GM19463 (cell line): ENCODE measurements around the gene ROBO2.

ENCODE experiments used
- ATAC-seq: cut with Tn5 transposase; IDR thresholded peaks from one replicate; pipeline ENCODE4 v1.9.1; 2021; ENCODE audit warnings: mild to moderate bottlenecking, moderate library complexity; ENCODE audit not compliant: unreplicated experiment

Gene ROBO2

DNA sequence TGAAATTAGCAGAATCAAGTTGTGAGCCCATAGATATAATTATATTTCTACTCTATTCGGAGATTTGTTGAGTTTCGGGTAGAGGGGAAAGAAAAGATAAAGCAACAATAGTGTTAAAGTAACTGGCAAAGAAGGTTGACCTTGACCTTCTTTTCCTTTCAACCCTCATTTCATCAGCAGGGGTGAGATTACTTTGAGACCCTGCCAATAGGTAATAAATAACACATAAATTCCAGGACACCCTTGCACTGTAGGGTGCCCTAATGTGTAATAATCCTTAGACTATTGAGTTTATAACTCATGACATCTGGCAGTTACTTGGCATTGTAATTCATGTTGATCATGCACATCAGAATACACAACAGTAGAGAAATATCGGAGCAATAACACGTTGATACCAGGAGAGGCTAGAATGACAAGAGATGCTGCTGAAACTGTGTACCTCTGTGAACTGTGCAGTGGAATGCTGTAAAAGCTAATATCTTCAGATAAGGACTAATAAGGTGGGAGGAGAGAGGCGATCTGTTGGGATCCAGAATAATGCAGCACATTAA is 426.7 kb downstream of the ROBO2 start:
- ATAC-seq = no peak

DNA sequence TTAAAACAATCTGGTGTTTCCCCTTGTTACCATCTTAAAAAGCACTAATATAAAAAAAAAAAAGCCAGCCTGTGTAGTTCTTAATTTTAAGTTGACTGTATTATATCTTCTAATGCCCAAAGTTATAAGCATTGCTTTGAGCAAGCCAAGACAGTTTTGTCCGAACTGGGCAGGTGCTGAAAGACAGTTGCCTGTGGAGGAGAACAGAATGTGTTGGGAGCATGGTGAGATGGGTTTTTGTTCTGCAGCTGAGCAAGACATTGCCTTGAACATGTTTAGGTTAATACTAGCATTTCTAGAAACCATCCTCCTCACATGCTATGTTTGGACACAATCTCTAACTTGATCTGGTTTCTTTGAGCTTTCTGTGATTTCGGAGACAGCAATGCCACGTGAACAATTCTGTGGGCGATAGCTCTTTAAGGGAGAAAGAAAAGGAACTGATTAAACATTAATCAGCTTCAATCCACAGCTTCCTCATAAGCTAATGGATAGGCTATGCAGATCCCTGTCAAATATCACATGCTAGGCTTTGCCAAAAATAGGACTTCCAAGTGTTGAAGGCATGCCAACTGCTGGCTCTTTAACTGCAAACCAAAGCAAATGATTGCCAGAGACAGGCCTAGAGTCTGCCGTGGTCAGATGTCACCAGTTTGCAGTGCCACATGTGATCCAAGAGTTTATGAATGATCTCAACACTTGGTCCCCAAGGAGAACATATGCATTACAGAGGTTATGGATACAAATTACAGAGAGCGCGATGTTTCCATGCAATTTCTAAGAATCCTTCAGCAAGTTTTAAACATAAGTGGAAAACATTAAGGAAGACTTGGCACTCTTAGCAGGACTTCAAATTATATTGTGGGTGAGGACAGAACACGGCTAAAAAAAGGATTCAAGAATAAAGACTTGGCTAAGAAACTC is 428.1 kb downstream of the ROBO2 start:
- no peak for ATAC-seq

GRCh38 chr3:77468626-77469020 is 428.7 kb downstream of the ROBO2 start:
- no peak for ATAC-seq

GRCh38 chr3:77475507-77475906 is 435.6 kb downstream of the ROBO2 start:
- ATAC-seq = no peak

GRCh38 chr3:77479021-77479420 is 439.1 kb downstream of the ROBO2 start:
- ATAC-seq = no peak

GRCh38 chr3:77489216-77489615 is 449.3 kb downstream of the ROBO2 start:
- no peak for ATAC-seq

DNA sequence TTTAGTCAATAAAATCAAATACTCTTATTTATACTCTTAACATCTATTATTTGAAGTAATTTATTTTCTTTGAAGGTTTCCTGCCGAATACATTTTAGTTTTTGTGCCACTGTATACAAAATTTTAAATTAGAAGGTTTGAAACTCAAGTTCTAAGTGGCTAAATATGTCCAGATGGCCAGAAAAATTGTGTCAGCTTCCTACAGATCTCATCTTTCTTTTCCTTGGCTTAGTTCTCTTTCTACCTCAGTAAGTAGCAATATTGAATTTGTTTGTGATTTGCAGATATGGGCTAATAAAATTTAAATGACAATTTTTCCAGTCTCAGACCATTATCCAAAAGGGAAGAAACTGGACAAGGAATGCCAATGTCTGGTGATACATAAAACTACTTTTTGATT is 452.1 kb downstream of the ROBO2 start:
- ATAC-seq = no peak

- no peak for ATAC-seq
These were observed 460.8 kb downstream of the ROBO2 start for GRCh38 chr3:77500721-77501120.

GRCh38 chr3:77506384-77506783 is 466.5 kb downstream of the ROBO2 start:
- no peak for ATAC-seq

- ATAC-seq = no peak
These were observed 473.6 kb downstream of the ROBO2 start for GRCh38 chr3:77513542-77513941.

DNA sequence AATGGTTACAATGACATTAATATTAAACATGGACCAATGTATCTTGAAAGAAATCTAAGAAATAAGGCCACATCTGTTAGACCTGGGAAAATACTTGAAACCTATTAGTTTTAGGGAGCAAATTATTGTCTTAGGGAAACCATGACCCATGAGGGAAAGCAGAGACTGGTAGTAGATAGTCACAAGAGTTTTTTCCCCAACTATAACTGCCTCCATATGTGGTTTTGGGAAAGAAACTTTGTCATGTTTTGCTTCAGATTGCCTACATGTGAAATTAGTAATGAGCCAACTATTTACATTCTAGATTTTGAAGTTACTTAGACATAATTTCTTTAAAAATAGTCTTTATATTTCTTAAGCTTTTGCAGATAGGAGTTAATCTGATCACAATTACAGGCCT is 474.9 kb downstream of the ROBO2 start:
- ATAC-seq = no peak

GRCh38 chr3:77524463-77524862 is 484.6 kb downstream of the ROBO2 start:
- ATAC-seq = no peak

- no peak for ATAC-seq
These were observed 485.2 kb downstream of the ROBO2 start for GRCh38 chr3:77524946-77525682.

- no peak for ATAC-seq
These were observed 486.7 kb downstream of the ROBO2 start for GRCh38 chr3:77526573-77527113.

DNA sequence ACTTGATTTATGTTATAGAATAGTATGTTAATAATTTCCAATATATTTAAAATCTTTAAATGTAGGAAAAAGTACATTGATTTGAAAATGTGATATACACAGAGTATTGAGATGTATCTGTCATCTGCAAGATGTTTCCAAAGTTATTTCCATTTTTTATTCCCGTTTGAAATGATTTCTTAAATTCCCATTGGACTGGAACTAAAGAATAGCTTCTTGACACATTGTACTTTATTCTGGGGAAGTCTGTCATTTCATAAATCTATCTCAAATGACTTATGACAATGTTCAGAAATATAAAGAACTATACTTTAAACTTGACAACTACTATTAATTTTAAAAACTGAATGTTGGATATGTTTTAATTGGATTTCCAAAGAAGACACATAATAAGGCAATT is 489.6 kb downstream of the ROBO2 start:
- ATAC-seq = no peak

GRCh38 chr3:77530870-77531269 is 491.0 kb downstream of the ROBO2 start:
- no peak for ATAC-seq

DNA sequence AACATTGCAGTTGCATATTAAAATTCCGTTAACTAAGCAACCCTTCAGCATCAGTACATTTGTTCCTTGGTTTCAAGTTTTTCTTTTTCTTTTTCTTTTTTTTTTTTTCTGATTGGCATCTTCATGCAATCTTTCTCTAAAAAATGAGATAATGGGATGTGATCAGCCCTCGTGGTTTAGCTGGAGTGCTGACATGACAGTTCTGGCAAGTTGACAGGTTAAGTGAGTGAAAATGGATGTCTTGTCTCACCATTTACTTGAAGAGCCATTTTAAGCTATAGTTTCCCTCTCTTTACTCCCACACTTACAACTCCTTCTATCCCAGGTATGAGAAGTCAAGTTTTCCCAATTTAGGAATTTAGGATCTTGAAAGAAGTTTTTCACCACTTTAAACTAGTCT is 495.2 kb downstream of the ROBO2 start:
- no peak for ATAC-seq

DNA sequence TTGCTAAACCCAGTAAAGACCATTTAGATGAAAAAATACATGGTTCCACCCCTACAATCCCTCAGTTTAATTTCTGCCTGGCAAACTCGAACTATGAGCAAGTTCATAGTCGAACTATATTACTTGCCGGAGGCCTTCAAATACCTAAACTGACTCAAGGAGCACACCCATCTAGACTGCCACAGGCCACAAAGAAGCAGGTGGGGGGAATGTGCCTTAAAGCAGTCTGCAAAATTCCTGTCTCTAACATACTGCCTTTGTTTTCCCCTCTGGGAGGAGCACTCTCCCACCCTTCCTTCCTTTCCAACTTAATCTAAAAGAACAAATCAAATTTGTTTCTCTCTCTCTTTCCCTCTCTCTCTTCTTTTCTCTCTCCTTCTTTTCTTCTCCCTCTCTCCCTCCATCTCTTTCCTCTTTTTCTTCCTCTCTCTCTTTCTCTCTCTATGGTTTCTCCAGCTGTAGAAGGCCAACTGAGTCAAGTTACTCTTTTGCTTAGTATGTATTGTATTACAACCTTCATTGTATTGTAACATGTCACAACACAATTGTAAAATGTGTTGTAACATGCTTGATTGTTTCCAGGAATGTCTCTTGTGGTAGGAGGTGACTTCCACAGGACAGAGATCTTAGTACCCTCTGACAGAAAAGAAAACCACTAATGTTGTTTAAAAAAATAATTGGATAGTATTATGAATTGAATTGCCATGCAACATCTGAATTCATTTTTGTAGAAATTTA is 496.3 kb downstream of the ROBO2 start:
- ATAC-seq = no peak

DNA sequence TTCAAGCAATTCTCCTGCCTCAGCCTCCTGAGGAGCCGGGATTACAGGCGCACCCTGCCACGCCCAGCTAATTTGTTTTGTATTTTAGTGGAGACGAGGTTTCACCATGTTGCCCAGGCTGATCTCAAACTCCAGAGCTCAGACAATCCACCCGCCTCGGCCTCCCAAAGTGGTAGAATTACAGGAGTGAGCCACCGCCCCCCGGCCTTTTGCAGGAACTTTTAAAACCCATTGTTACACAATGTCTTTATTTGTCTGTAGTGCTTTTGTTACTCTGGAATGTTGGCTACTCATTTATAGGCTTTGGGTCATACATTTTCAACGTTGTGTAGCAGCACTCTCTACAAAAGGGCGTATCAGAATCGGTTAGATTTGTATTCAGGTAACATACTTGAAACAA is 499.1 kb downstream of the ROBO2 start:
- ATAC-seq = no peak

- no peak for ATAC-seq
These were observed 499.8 kb downstream of the ROBO2 start for GRCh38 chr3:77539677-77540076.
